Trophoblast cell (in vitro differentiated cells and primary cell): ENCODE results near the gene ALDH16A1.

Experiments
- DNase-seq, 2 donors: peaks; one replicate each; pipeline ENCODE4 v3.0.0-alpha.2; 2016
- H2AFZ ChIP-seq: 2 replicates; pipeline ENCODE4 v1.6.1; 2013; ENCODE audit warnings: low read length, moderate library complexity, mild to moderate bottlenecking; ENCODE audit not compliant: insufficient read depth, poor library complexity
- H2AK5ac ChIP-seq: 2 replicates; pipeline ENCODE4 v1.6.1; 2013; ENCODE audit warnings: mild to moderate bottlenecking, low read length
- H2BK120ac ChIP-seq: 2 replicates; pipeline ENCODE4 v1.6.1; 2013; ENCODE audit warnings: low read length, mild to moderate bottlenecking, moderate library complexity; ENCODE audit not compliant: insufficient read depth, poor library complexity
- H2BK12ac ChIP-seq: 2 replicates; pipeline ENCODE4 v1.6.1; 2013; ENCODE audit warnings: mild to moderate bottlenecking, low read length, moderate library complexity
- H2BK5ac ChIP-seq: 2 replicates; pipeline ENCODE4 v1.6.1; 2013; ENCODE audit warnings: low read length, low read depth, moderate library complexity, mild to moderate bottlenecking; ENCODE audit not compliant: poor library complexity
- H3K14ac ChIP-seq: 2 replicates; pipeline ENCODE4 v1.6.1; 2013; ENCODE audit warnings: mild to moderate bottlenecking, low read length
- H3K18ac ChIP-seq: 2 replicates; pipeline ENCODE4 v1.6.1; 2013; ENCODE audit warnings: mild to moderate bottlenecking, low read length
- H3K23ac ChIP-seq: 2 replicates; pipeline ENCODE4 v1.6.1; 2013; ENCODE audit warnings: low read length
- H3K27ac ChIP-seq: 2 replicates; pipeline ENCODE4 v1.5.1; 2013; ENCODE audit warnings: low read depth, mild to moderate bottlenecking, inconsistent platforms, low read length, moderate library complexity
- H3K27me3 ChIP-seq: 2 replicates; pipeline ENCODE4 v1.6.1; 2013; ENCODE audit warnings: inconsistent platforms, mild to moderate bottlenecking, low read length, moderate library complexity; ENCODE audit not compliant: insufficient read depth
- H3K36me3 ChIP-seq, 2 experiments: 1 replicate in 1 of 2; 2 replicates in 1 of 2; pipeline ENCODE4 v1.6.1; 2013; ENCODE audit warnings: low read length in 2 of 2, mild to moderate bottlenecking in 2 of 2, moderate library complexity in 1 of 2; ENCODE audit not compliant: insufficient read depth in 2 of 2, control insufficient read depth in 1 of 2
- H3K4ac ChIP-seq: 2 replicates; pipeline ENCODE4 v1.6.1; 2013; ENCODE audit warnings: low read depth, mild to moderate bottlenecking, low read length, moderate library complexity
- H3K4me1 ChIP-seq, 2 experiments: 1 replicate in 1 of 2; 2 replicates in 1 of 2; pipeline ENCODE4 v1.6.1; 2013; ENCODE audit warnings: low read length in 2 of 2, mild to moderate bottlenecking in 2 of 2, moderate library complexity in 1 of 2; ENCODE audit not compliant: insufficient read depth in 2 of 2, control insufficient read depth in 1 of 2
- H3K4me2 ChIP-seq: 2 replicates; pipeline ENCODE4 v1.6.1; 2013; ENCODE audit warnings: inconsistent platforms, mild to moderate bottlenecking, low read length, moderate library complexity
- H3K4me3 ChIP-seq: 2 replicates; pipeline ENCODE4 v1.5.1; 2013; ENCODE audit warnings: mild to moderate bottlenecking, low read depth, low read length, inconsistent platforms
- H3K79me1 ChIP-seq: one replicate; pipeline ENCODE4 v1.6.1; 2013; ENCODE audit warnings: low read length
- H3K79me2 ChIP-seq: 2 replicates; pipeline ENCODE4 v1.6.1; 2013; ENCODE audit warnings: low read length, mild to moderate bottlenecking; ENCODE audit not compliant: control insufficient read depth, insufficient read depth, poor library complexity
- H3K9ac ChIP-seq: 2 replicates; pipeline ENCODE4 v1.6.1; 2013; ENCODE audit warnings: mild to moderate bottlenecking, low read length
- H3K9me3 ChIP-seq: 2 replicates; pipeline ENCODE4 v1.6.1; 2013; ENCODE audit warnings: low read depth, mild to moderate bottlenecking, control low read depth, inconsistent platforms, low read length; ENCODE audit not compliant: insufficient read depth
- H4K12ac ChIP-seq: 2 replicates; pipeline ENCODE4 v1.6.1; 2013; ENCODE audit warnings: low read depth, mild to moderate bottlenecking, low read length, moderate library complexity
- H4K8ac ChIP-seq: 2 replicates; pipeline ENCODE4 v1.6.1; 2013; ENCODE audit warnings: low read depth, mild to moderate bottlenecking, low read length, moderate library complexity
- H4K91ac ChIP-seq: one replicate; pipeline ENCODE4 v1.6.1; 2013; ENCODE audit warnings: low read depth, mild to moderate bottlenecking, low read length, moderate library complexity
- WGBS: extraction: QIAGEN DNeasy Blood & Tissue Kit; methylation state at CpG from one replicate; pipeline ENCODE4 v1.1.7; 2013; ENCODE audit warnings: missing lambda C conversion rate; ENCODE audit not compliant: insufficient read length, insufficient coverage; ENCODE audit errors: extremely low coverage; 5-methylcytosine and 5-hydroxymethylcytosine counted together

The ALDH16A1 gene

DNA sequence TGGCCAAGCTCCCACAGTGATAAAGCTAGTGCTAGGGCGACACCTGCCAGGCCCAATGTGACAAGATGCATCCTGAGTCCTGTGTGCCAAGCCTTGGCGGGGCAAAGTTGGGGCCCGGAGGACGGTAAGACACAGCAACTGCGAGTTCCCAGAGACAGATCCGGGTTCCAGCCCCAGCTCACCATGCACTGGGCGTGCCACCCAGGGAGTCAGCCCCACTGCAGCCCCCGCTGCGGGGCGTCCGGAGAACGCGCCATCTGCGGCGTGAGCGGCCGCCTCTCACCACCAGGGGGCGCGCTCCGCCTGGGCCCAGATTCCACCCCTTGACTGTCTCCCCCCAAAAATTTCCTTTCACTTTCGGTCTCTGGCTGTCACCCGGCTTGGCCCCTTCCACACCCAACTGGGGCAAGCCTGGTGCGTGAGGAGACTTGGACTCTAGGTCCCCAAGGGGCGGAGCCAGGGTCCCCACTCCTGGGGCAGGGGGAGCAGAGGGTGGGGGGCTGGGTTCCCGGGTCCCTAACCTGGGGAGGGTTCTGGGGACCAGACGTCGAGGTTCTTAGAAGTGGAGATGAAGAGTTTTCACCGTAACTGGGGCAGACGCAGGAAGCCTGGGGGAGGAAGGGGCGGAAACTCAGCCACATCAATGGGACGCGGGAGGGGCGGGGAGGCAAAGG lies 21.0 kb downstream of the ALDH16A1 start, which contains the start of gene FLT3LG:
TSS of gene FLT3LG (plus strand) at position 348 of the 674 bp plus-strand sequence. CDS start 425 bp downstream, outside the sequence.
- H3K4me2 ChIP-seq = no peak within 1 kb of the TSS
- H3K4me3 ChIP-seq = no peak within 1 kb of the TSS
- H3K9ac ChIP-seq = no peak within 1 kb of the TSS
- H2BK12ac ChIP-seq = no peak within 1 kb of the TSS
- H3K14ac ChIP-seq = no peak within 1 kb of the TSS
- no peak within 1 kb of the TSS for H3K18ac ChIP-seq
- H3K79me1 ChIP-seq = no peaks in the 10 kb centered on the region
- WGBS = no CpG with 5 or more reads among the region's 33 CpGs
- H3K36me3 ChIP-seq = peaks cover 12% of the 10 kb centered on the region in 2 experiments
- H2AK5ac ChIP-seq = no peak within 1 kb of the TSS
- H3K79me2 ChIP-seq = no peaks in the 10 kb centered on the region
- peak; percentile 28 to 57 for DNase-seq
- no peaks in the 10 kb centered on the region for H3K27me3 ChIP-seq
- no peak within 1 kb of the TSS for H3K23ac ChIP-seq
- H2BK120ac ChIP-seq = no peak within 1 kb of the TSS
- no peak within 1 kb of the TSS for H3K27ac ChIP-seq
- H4K91ac ChIP-seq = no peak within 1 kb of the TSS
- no peak within 1 kb of the TSS for H4K8ac ChIP-seq
- no peak within 1 kb of the TSS for H2BK5ac ChIP-seq
- H2AFZ ChIP-seq = no peak within 1 kb of the TSS
- no peaks in the 10 kb centered on the region for H3K4me1 ChIP-seq
- H3K4ac ChIP-seq = no peak within 1 kb of the TSS
- H4K12ac ChIP-seq = no peak within 1 kb of the TSS
- no peaks in the 10 kb centered on the region for H3K9me3 ChIP-seq

DNA sequence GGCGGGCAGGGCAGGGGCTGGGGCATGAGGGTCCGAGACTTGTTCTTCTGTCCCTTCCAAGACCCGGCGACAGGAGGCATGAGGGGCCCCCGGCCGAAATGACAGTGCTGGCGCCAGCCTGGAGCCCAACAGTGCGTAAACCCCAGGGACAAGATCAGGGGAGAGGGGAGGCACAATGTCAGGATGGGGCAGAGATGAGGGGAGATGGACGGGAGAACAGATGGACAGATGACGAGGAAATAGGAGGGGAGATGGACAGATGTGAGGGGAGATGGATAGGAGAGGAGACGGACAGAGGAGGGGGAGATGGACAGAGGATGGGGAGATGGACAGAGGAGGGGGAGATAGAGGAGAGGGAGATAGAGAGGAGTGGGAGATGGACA lies 21.5 kb downstream of the ALDH16A1 start:
- Histone ChIP-seq H2AFZ (no peak overlapping the region), H3K23ac (no peak overlapping the region), H3K14ac (no peak overlapping the region), H3K4me3 (no peak overlapping the region), H3K18ac (no peak overlapping the region), H3K4me2 (no peak overlapping the region), H3K4me1 (no peaks in the 10 kb centered on the region), H3K4ac (no peak overlapping the region), H3K79me2 (no peaks in the 10 kb centered on the region), H3K79me1 (no peaks in the 10 kb centered on the region), H2AK5ac (no peak overlapping the region), H3K36me3 (peaks cover 10% of the 10 kb centered on the region in 2 experiments), H4K91ac (no peak overlapping the region), H4K12ac (no peak overlapping the region), H3K9me3 (no peaks in the 10 kb centered on the region), H2BK12ac (no peak overlapping the region), H4K8ac (no peak overlapping the region), H3K27me3 (no peaks in the 10 kb centered on the region), H3K27ac (no peak overlapping the region), H3K9ac (no peak overlapping the region), H2BK120ac (no peak overlapping the region), H2BK5ac (no peak overlapping the region)
- DNase-seq = no peak
- WGBS = no CpG with 5 or more reads among the region's 11 CpGs

DNA sequence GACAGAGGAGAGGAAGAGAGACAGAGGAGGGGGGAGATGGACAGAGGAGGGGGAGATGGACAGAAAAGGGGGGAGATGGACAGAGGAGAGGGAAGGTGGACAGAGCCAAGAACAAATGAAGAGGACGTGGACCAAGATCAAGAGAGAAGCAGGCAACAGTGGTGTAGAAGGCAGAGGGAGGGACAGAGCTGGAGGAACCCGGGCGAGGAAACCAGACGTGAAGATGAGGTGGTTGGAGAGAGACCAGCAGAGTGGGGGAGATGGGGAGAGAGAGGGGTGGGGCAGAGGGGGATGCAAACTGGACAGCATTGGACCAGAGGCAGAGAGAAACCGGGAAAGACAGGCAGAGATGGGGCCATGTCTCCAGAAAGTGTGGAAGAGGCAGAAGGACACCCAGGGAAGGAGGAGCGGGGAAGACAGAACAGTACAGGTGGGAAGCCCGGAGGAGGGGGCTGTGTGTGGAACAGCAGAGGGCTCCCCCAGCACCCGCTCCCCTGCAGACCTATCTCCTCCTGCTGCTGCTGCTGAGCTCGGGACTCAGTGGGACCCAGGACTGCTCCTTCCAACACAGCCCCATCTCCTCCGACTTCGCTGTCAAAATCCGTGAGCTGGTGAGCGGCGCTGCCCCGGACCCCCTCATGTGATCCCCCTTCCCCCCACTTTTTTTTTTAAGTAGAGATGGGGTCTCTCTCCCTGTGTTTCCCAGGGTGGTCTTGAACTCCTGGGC lies 22.3 kb downstream of the ALDH16A1 start:
- no peak overlapping the region for H4K91ac ChIP-seq

DNA sequence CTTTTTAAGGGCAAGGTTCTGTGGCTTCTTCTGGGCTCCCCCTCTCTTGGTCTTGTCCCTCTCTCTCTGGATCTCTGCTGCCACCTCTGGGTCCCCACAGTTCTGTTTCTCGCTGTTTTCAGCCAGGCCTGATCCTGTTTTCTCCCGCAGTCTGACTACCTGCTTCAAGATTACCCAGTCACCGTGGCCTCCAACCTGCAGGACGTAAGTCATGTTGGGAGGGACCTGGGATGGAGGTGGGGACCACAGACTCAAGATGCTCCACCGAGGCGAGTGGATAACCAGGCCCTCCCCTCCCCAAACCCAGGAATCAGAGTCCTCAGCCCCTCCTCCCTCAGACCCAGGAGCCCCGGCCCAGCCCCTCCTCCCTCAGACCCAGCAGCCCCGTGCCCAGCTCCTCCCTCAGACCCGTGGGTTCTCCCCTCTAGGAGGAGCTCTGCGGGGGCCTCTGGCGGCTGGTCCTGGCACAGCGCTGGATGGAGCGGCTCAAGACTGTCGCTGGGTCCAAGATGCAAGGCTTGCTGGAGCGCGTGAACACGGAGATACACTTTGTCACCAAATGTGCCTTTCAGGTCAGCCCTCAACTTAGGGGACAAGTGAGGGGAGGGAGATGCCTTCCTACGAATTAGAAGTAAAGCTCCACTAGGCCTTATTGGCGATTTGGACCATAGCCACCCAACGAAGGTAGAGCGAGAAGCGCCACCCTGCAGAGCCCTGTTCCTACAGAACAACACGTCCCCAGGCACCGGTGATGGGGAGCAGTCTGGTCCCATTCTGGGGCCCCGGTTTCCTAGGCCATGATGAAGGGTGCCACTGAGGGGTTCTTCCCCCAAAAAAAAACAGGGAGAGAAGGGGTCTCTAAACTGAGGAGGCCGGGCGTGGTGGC lies 23.2 kb downstream of the ALDH16A1 start:
- Histone ChIP-seq H3K18ac (no peak overlapping the region), H3K4ac (no peak overlapping the region), H3K4me2 (peak overlapping the region; percentile 32), H3K79me1 (no peaks in the 10 kb centered on the region), H3K79me2 (no peaks in the 10 kb centered on the region), H4K91ac (no peak overlapping the region), H2AK5ac (no peak overlapping the region), H3K4me1 (no peaks in the 10 kb centered on the region), H4K8ac (no peak overlapping the region), H3K23ac (no peak overlapping the region), H2BK12ac (no peak overlapping the region), H3K9me3 (no peaks in the 10 kb centered on the region), H3K27me3 (no peaks in the 10 kb centered on the region), H2BK5ac (no peak overlapping the region), H2BK120ac (no peak overlapping the region), H3K4me3 (no peak overlapping the region), H2AFZ (no peak overlapping the region), H3K14ac (no peak overlapping the region), H3K9ac (no peak overlapping the region), H4K12ac (no peak overlapping the region), H3K27ac (no peak overlapping the region), H3K36me3 (no peaks in the 10 kb centered on the region)
- no CpG with 5 or more reads among the region's 27 CpGs for WGBS
- peak; percentile 44 to 61 for DNase-seq

More for the DNA sequence above, 22.3 kb downstream of the ALDH16A1 start:
- H2BK5ac ChIP-seq = no peak overlapping the region
- no peak overlapping the region for H3K4me2 ChIP-seq
- no peak overlapping the region for H3K27ac ChIP-seq
- H3K9me3 ChIP-seq = no peaks in the 10 kb centered on the region
- H2BK120ac ChIP-seq = no peak overlapping the region
- H3K79me1 ChIP-seq = no peaks in the 10 kb centered on the region
- no peak overlapping the region for H2BK12ac ChIP-seq
- no peaks in the 10 kb centered on the region for H3K79me2 ChIP-seq
- no peak overlapping the region for H3K23ac ChIP-seq
- H3K27me3 ChIP-seq = no peaks in the 10 kb centered on the region
- H4K8ac ChIP-seq = no peak overlapping the region
- H2AFZ ChIP-seq = no peak overlapping the region
- H2AK5ac ChIP-seq = no peak overlapping the region
- WGBS = no CpG with 5 or more reads among the region's 15 CpGs
- no peak overlapping the region for H3K9ac ChIP-seq
- H3K18ac ChIP-seq = no peak overlapping the region
- H3K36me3 ChIP-seq = peaks cover 2 to 3% of the 10 kb centered on the region in 2 experiments
- DNase-seq = no peak
- H3K14ac ChIP-seq = no peak overlapping the region
- H3K4me3 ChIP-seq = no peak overlapping the region
- H3K4me1 ChIP-seq = no peaks in the 10 kb centered on the region
- no peak overlapping the region for H4K12ac ChIP-seq
- no peak overlapping the region for H3K4ac ChIP-seq
